ENCODE results near the gene GPR39. TPM values are rescaled to one million over a fixed set of nuclear protein-coding genes. Genes with fewer than 3 reads are reported as not detected.

The GPR39 gene
- total RNA-seq, 1 donor from 2014 or later = 9.0 TPM

GRCh38 chr2:132618734-132619133 lies 202.1 kb downstream of the GPR39 start:
- no peak for DNase-seq (ENCODE audit: low read depth)
- H3K4me3 ChIP-seq (ENCODE audit: low read depth, low read length) = no peak overlapping the region
- TF ChIP-seq CTCF (conservative IDR thresholded peaks at IDR 0.05; ENCODE audit: low read depth, low read length) = no peak

GRCh38 chr2:132620115-132620514 lies 203.5 kb downstream of the GPR39 start:
- no peak for DNase-seq (ENCODE audit: low read depth)
- TF ChIP-seq CTCF (conservative IDR thresholded peaks at IDR 0.05; ENCODE audit: low read depth, low read length) = no peak
- no peak overlapping the region for H3K4me3 ChIP-seq (ENCODE audit: low read depth, low read length)

- DNase-seq (ENCODE audit: low read depth) = no peak
- no peak for TF ChIP-seq CTCF (conservative IDR thresholded peaks at IDR 0.05; ENCODE audit: low read depth, low read length)
These were observed 204.7 kb downstream of the GPR39 start for GRCh38 chr2:132621131-132621875.

GRCh38 chr2:132623096-132623839 lies 206.7 kb downstream of the GPR39 start:
- no peak overlapping the region for H3K4me3 ChIP-seq (ENCODE audit: low read depth, low read length)
- DNase-seq (ENCODE audit: low read depth) = no peak
- no peak for TF ChIP-seq CTCF (conservative IDR thresholded peaks at IDR 0.05; ENCODE audit: low read depth, low read length)

More at GRCh38 chr2:132621131-132621875, 204.7 kb downstream of the GPR39 start:
- H3K4me3 ChIP-seq (ENCODE audit: low read depth, low read length) = no peak overlapping the region

- no peak for DNase-seq (ENCODE audit: low read depth)
- no peak for TF ChIP-seq CTCF (conservative IDR thresholded peaks at IDR 0.05; ENCODE audit: low read depth, low read length)
- H3K4me3 ChIP-seq (ENCODE audit: low read depth, low read length) = no peak overlapping the region
These were observed 210.9 kb downstream of the GPR39 start for GRCh38 chr2:132627536-132627935.

GRCh38 chr2:132632000-132632649 lies 215.5 kb downstream of the GPR39 start:
- H3K4me3 ChIP-seq (ENCODE audit: low read depth, low read length) = no peak overlapping the region
- peak; percentile 44 for DNase-seq (ENCODE audit: low read depth)
- no peak for TF ChIP-seq CTCF (conservative IDR thresholded peaks at IDR 0.05; ENCODE audit: low read depth, low read length)
